SIG-M5 treated with dmso at 0.1 percent for 504 hours (cell line): ENCODE data around the gene CRTC3.
A peak's percentile ranks its signal among the peaks of the same experiment; 100 is the strongest.
"Not testable (repeated sequence)": the region's sequence is repeated elsewhere in the genome, so short reads cannot be mapped to it uniquely, and the experiment has no call there.

Source experiments
- DNase-seq: peaks from one replicate; lab custom pipeline; 2025; ENCODE audit not compliant: unreplicated experiment; lab: John Stamatoyannopoulos, UW

CRTC3 gene

DNA sequence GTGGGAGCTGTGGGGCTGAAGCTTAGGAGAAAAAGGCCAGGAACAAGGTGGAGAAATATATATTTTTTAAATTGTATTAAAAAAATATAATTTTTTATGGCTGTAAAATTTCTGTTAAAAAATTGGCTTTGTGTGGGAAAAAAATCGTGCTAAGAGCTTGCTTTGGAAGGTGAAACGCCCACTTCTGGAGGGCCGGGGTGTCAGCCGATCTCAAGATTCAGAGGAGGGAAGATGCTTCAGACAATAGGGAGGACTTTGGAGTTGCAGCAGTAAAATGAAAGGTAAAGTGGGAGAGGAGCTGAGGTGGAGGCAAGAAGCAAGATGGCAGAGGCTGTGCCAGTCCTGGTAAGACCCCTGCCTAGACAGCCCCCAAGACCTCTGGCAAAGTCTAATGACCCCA, 141.5 kb downstream of the CRTC3 start:
- no peak for DNase-seq

DNA sequence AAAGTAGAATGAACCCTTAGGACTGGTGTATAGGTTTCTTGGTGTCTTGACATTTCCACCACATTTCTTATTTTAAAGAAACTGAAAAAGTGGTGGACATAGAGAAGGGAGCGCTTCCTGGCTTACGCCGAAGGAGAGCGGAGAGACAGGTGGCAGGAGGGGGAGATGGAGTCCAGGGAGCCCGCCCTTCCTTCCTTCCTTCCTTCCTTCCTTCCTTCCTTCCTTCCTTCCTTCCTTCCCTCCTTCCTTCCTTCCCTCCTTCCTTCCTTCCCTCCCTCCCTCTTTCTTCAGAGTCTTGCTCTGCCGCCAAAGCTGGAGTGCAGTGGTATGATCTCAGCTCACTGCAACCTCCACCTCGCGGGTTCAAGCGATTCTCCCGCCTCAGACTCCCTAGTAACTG, 143.6 kb downstream of the CRTC3 start:
- not testable (repeated sequence) for DNase-seq

DNA sequence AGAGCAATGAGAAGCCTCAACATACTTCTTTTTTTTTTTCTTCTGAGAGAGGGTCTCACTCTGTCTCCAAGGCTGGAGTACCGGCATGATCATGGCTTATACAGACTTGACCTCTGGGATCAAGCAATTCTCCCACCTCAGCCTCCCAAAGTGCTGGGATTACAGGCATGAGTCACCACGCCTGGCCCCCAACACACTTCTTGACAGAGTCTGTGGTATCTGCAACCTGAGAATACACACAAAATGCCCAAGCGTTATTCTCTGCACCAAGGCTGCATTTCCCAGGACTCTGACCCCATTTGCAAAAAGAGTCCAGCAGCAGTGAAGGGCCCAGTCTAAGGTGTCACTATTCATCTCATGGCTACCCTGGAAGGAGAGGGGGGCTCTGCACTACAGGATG, 144.8 kb downstream of the CRTC3 start:
- DNase-seq, result no peak

DNA sequence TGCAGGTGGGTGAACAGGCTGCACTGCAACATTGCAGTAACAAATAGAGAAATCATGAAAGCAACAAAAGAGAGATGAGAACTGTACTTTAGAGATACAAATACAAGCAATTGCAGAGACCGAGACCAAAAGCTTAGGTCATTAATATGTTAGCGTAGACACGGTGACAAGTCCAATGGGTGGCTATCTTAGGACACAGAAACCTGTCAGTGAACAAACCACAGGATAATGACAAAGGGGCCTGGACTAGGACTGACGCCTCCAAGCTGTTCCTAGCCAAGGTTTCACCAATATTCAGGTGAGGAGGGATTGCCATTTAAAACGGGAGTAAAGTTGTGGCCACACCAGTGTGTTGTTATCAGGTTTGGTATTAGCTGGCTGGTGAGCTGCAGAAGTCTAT, 145.7 kb downstream of the CRTC3 start:
- DNase-seq, result no peak

DNA sequence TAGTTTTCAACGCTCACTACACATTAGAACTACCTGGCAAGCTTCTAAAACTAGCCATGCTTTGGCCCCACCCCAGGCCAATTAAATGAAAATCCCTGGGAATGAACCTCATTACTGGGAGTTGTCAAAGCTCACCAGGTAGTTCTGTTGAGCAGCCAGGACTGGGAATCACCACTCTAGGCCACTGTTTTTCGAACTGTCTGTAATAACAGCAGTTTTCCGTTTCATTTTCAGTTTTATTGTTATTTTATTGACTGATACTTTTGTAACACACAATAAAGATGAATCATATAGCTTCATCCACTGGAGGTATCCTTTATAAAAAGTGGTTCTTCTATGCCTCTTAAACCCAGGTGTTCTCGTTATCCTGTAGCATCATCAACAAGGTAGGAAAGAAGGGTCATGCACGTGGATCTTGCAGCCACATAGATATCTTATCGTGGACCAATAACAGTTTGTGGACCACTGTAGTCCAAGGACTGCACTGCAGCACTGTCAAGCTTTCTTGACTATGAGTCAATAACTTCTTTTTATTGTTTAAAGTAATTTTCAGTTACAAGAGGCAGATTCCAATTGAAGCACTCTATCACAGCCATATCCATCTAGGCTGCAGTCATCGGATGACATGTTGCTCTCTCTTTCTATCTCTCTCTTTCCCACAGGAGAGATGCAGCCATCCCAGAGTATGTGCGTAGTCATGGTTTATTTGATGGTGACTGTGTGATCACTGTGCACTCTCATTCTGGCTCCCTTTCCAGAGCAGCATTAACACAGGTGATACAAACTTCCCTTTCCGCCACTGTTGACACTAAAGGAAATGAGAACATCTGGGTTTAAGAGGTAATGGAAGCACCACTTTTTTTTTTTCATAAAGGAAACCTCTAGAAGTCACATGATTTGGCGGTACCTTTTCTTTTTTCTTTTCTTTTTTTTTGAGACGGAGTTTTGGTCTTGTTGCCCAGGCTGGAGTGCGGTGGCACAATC, 148.4 kb downstream of the CRTC3 start:
- DNase-seq, result no peak

DNA sequence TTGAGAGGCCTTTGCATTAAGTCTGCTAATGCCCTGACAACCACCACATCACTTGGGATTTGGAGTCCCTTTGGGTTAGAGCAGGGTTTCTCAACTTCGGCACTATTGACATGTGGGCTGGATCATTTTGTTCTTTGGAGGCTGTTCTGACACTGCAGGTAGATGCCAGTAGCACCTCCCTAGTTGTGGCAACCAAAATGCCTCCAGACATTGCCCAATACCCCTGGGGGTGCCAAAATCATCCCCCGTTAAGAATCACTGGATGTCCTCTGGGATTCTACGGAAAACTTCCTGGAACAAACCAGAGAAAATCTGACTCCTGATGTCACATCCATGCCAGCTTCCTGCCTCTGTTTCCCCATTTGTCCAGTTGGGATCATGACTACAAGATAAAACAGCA, 150.2 kb downstream of the CRTC3 start:
- no peak for DNase-seq

DNA sequence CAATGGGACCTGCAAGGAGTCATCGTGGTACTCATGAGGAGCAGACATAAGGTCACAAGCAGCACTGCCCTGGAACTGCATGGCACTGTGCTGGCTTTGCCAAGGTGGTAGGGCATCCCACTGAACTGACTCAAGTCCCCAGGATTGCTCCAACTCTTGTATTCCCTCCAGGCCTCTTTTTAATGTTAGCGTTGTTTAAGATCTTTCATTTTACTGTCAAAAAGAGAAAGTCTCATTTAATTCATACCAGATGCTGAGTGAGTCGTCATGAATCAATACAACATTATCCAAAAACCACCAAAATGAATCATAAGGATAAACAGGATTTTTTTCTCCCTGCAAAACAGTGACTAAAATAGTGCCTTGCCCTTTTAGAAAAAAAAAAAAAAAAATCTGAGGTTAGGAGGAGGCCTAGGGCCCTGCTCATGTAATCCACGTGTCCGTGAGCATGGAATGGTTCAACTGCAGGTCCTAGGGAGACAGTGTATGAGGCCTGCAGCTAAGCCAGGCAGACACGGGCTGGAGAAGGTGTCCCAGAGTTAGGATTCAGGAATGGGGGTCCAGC, 150.7 kb downstream of the CRTC3 start:
- DNase-seq, result no peak

DNA sequence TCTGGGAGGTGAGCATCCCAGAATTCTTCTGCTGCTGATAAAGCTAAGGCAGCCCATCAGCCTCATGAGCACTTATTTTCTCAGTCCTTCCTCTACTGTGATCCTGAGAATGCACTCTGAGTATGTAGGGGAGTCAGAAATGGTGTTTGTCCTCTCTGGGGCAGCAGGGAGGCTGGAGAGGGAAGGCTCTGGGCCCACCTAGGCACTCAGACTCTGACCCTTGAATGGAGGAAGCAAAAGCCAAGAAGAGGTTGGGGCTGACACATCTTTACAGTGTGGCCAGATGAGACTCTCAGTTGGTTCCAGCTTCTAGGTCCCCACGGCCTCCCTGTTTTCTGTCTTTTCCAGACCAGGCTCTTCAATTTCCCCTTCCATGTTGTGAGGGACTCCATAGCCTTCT, 151.3 kb downstream of the CRTC3 start:
- no peak for DNase-seq

DNA sequence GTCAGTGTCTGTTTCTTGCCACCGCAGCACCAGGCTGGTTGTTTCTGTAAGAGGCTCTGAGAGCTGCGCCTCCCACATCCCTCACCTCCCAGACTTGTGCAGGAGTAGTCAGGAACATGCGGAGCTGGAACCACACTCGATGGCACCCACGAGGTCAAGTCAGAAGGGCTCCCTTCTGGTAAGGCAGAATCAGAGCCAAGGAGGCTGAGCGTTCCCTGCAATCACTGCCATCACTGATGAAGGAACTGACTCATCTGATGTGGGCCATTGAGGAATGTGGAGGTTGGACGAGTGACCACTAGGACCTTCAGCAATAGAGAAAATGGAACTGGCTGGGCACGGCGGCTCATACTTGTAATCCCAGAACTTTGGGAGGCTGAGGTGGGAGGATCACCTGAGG, 151.8 kb downstream of the CRTC3 start:
- DNase-seq, result no peak

DNA sequence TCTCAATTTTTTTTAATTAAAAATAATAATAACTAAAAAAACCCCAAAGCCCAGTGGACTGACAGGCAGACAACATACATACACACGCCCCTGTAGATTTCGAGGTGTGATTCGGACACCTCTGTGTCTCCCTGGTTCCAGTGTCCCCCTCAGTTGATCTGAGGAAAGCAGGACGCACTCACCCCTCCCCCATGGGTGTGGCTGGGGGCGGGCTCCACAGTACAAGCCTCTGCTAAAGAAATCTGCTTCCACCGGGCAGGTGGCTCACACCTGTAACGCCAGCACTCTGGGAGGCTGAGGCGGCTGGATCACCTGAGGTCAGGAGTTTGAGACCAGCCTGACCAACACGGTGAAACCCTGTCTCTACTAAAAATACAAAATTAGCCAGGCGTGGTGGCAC, 153.6 kb downstream of the CRTC3 start:
- DNase-seq, result no peak

DNA sequence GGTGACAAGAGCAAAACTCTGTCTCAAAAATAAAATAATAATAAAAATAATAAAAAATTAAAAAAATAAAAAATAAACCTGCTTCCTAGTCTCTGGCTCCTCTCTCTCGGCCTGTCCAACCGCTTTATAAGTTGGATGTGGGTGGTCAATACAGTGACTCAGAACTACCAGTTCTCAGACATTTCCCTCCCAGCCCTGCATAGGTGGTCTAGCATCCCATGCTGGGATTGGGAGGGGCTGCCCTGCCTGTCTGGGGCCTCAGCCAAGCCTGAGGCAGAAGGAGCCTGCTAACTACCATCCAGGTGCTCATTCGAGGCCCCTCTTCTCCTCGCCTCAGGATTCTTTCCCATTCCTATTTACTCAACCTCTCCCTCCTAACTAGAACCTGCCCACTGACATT, 154.2 kb downstream of the CRTC3 start:
- no peak for DNase-seq

DNA sequence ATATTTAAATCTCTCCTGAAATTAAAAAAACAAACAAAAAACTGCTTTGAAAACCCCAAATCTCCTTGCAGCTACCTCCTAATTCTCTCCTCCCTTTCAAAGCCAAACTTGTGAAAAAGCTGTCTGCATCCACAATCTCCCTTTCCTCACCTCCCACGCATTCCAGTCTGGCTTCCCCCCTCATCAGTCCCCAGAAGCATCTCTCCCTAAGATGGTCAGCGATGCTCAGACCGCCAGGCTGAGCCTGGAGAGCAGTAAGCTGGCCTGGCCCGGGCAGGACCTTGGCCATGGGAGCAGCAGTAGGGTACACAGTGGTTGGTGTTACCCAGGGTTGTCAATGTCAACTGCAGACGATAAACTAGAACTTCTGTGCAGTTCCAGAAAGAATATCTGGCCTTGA, 154.6 kb downstream of the CRTC3 start:
- no peak for DNase-seq

DNA sequence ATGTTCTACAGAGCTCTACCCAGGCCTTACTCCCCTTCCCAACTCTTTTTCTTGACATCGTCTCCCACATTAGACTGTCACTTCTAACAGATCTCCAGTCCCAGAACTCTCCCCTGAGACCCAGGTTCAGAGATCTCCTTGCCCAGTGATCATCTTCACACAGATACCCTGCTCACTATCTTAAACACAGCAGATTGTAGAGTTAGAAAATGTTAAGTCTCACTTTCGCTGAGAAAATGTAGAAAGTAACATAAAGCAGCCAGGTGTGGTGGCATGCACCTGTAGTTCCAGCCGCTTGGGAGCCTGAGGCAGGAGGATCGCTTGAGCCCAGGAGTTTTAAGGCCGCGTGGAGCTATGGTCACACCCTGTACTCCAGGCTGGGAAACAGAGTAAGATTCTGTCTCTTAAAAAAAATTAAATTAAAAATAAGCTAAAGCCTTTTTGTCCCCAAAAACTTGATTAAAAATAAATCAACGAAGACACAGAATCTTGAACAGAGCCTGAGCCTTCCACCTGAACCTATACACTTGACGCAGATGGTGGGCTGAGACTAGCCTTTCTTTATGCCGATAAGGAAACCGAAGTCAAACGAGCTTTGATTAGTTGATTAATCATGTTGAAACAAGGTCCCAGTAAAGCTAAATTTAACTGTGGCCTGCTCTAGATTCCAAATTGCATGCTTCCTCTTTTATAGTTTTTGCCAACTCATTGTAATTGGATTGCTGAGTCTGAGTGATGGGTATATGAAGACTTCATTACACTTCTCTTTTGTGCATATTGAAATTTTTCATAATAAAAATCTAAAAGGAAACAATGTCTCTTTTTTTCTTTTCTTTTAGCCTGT, 156.1 kb downstream of the CRTC3 start:
- peak; percentile 87 for DNase-seq

DNA sequence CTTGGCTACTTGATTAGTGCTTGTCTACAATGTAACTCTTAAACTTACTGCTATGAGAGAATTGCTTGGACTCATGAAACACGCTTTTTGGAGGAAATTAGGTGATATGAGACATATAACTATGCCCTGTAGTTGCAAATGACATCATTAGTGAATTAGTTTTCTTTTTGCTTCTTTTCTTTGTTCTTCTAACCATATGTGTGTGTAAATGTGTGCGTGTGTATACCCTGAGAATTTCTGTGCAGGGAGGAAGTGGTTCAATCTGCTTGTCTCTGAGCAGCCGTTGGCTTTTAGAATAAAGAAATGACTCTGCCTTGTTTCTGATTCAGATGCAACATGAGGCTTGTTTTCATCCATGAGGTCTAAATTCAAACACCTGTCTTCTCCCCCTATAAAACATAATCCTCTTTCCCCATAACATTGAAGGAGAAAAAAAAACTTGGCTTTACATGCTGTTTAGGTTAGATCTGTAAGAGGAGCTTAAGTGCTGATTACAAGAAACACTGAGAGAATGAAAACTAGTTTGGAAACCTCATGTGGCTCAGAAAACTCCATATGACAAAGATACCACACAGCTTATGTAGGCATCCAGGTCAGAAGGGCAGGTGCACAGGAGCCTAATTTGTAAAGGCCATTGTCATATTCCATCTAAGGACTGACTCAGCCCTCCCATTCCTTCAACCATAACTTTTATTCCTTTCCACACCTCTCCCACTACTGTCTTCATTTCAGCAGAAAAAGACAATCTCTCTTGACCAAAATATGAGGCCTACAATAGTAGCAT, 156.9 kb downstream of the CRTC3 start:
- DNase-seq, result peak; percentile 59

DNA sequence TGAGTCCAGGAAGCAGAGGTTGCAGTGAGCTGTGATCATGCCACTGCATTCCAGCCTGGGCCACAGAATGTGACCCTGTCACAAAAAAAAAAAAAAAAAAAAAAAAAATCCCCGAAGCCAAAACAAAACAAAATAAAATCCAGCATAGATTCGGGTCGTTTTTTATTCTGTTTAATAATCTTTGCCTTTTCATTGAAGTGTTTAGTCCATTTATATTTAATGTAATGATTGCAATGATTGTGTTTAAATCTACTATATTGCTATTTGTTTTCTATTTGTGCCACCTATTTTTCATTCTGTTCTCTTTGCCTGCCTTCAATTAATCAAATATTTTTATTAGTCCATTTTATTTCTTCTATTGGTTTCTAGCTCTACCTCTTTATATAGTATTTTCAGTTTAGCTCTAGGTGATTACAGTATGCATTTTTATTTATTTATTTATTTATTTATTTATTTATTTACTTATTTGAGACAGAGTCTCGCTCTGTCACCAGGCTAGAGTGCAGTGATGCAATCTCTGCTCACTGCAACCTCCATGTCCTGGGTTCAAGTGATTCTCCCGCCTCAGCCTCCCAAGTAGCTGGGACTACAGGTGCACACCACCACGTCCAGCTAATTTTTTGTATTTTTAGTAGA, 159.7 kb downstream of the CRTC3 start:
- DNase-seq, result not testable (repeated sequence)

DNA sequence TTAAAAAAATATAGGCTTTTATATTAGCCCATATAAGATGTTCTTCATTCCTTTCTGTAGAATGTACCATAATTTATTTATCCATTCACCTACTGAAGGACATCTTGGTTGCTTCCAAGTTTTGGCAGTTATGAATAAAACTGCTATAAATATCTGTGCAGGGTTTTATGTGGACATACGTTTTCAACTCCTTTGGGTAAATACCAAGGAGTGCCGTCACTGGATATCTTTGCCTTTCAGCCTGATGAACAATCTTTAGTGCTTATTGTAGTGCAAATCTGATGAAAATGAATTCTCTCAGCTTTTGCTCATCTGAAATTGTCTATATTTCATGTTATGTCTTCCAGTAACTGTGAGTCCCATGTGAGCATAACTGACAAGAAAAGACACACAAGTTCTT, 160.9 kb downstream of the CRTC3 start:
- DNase-seq, result no peak

DNA sequence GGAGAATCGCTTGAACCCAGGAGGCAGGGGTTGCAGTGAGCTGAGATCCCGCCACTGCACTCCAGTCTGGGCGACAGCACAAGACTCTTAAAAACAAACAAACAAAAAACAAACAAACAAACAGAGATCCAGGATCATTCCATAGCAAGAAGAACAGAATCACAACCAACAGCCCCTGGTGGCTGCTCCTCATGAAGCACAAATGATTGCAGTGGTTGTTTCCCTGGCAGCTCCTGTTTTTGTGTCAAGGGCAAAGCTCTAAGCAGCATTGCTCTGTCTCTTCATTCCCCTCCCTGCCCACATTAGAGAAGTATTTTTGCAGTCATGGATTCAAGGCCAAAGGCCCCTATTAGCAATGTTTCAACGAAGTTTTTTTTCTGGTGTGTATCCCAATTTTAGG, 161.6 kb downstream of the CRTC3 start:
- no peak for DNase-seq

DNA sequence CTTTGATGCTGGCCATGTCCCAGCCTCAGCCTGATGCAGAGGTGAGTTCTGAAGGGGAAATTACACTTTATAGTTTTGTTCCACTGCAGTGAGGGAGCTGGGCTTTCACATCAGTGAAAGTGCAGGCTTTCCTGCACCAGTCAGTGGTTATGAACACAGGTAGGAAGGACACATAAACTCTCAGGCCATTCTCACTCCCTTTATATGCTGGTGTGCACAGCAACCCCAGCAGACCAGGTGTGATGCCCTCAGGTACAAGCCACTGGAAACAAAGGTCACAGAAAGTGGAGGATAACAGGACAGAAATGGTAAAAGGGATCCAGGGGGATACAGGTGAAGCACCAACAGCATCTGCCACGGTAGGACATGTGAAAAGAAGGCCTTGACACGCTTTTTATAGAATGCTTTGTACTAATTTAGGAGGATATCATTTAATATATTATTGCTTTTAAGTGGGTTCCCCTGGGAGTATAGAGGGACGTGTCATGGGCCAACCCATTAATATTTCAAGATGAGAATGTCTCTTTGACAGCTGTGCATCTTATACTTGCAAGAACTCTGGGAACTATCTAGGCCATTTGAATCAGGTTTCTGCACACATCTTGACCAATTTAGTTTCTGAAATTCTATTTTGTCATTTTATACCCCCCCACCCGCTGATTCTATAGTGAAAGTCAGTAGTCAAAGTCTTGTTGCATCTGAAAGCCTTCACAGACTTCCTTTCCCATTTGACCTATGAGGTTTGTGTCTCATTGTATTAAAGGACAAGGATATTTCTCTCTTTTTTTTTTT, 162.5 kb downstream of the CRTC3 start:
- DNase-seq, result no peak
